Femur (tissue), 1 donor: ENCODE results near the gene ABCF2.

Source experiments
- DNase-seq: peaks from one replicate; pipeline ENCODE4 v3.0.0-alpha.2; 2017

Gene ABCF2

DNA sequence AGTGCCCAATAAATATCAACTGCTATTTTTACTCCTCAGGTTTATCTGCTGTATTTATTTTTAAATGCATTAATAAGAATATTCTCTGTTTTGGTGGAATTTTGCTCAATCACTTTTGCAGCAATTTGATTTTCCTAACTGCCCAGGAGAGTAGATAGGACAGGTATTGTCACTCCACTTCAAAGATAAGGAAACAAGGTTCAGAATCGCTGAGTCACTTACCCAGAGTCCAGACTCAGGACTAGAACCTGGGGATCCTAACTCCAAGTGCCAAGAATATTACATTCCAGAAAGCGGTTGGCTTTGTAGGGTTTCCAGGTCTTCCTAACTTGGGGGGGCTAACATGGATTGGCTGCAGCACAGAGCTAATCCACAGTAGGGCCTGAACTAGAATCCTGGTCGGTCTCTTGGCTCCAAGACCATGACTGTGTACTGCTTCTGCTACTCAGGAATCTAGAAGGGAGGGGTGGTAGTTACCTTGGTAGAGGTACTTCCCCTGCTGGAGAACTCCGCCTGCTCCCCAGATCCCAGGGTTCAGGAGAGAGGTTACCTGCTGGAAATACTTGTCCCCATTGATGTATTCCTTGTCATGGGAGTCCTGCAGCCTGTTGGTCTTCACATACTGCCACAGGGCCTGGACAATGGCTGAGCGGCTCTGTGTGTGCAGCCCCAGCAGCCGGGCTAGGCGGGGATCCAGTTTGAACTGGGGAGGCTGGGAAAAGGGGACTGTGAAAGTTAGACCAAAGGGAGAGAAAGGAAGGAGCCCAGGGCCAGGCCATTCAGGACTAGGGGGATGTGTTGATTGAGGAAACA lies 14.1 kb upstream of the ABCF2 start:
- no peak for DNase-seq

DNA sequence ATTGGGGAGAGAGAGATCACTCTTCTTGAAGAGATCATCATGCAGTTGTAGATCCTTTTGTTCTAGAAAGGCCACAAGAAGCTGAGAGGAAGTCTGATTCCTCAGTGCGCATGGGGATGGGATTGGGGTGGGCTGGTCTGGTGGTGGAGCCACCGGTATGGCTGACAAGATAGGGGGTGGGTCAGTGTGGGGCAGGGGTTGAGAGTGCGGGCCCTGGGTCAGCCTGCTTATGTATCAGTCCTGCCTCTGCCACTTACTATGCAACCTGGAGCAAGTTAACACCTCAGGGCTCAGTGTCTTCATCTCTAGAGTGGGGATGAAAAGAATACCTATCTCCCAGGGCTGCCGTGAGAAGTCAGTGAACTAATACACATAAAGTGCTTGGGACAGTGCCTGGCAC lies 13.5 kb upstream of the ABCF2 start:
- DNase-seq = no peak

DNA sequence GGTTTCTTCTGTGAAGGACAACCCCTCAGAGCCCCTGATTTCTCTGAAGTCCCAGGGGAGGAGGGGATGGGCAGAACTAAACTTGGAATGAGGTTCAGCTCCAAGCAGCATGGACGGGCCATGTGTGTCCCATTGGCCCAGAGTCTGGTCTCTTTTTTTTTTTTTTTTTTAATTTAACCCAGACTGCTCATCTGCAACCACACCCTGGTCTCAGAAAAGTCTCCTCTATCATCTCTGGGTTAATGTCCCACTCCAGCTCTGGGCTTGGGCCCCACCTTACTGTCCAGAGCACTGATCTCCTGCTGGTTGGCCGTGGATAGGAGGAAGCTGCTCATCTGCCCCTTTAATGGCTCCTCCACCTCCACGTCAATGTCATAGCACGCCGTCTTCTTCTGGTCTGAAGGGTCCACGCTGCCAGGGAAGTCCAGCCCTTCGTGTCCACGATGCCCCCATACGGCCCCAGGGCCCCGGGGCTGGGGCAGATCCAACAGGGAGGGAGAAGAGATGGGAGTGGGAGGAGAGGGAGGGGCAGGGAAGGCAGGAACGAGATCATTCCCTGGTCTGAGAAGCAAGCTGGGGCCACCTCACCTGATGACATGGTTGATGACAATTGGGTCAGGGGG lies 12.9 kb upstream of the ABCF2 start:
- no peak for DNase-seq

DNA sequence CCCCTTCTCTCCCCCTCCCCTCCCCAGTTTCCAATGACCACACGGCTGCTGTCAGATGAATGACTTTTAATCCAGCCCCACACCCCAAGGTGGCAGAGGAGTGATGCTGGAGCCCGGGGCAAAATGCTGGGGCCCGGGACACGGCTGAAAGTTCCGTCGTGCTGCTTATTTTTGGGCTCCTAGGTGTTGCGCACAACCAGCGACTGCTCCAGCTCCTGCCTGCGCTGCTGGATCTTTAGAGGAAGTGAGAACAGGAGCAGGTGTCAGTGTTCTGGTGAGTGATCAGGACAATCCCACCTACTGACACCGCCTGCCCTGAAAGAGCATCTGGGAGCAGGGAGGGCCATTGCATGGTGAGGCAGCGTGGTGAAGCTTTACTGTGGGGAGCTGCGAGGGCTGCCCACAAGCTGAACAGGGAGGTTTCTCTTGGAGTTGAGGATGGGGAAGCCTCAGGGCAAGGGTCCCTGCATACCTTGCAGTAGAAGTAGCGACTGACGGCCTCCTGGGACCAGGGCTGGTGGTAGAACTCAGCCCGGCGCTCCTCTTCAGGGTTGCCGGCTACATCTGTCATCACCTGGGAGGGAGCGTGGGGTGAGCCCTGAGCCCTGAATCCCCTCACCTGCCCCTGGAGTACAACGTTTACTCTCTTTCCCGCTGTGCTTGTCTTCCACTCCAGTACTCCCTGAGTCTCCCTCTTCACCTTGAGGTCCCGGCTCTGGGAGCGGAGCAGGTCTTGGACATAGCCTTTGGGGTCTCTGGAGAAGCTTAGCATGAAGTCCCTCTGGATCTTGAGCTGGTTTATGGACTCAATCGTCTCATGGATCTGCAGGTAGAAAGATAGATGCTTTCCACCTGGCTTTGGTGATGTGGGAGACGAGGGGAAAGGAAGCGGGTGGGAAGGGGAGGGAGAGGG lies 12.2 kb upstream of the ABCF2 start:
- DNase-seq = no peak

DNA sequence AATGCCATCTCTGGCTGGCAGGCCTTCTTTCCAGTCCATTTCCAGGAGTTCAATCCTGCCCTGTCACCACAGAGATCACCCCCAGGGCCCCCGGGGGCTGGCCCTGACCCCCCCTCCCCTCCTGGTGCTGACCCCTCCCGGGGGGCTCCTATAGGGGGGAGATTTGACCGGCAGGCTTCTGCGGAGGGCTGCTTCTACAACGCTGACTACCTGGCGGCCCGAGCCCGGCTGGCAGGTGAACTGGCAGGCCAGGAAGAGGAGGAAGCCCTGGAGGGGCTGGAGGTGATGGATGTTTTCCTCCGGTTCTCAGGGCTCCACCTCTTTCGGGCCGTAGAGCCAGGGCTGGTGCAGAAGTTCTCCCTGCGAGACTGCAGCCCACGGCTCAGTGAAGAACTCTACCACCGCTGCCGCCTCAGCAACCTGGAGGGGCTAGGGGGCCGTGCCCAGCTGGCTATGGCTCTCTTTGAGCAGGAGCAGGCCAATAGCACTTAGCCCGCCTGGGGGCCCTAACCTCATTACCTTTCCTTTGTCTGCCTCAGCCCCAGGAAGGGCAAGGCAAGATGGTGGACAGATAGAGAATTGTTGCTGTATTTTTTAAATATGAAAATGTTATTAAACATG lies 11.3 kb upstream of the ABCF2 start:
- no peak for DNase-seq

DNA sequence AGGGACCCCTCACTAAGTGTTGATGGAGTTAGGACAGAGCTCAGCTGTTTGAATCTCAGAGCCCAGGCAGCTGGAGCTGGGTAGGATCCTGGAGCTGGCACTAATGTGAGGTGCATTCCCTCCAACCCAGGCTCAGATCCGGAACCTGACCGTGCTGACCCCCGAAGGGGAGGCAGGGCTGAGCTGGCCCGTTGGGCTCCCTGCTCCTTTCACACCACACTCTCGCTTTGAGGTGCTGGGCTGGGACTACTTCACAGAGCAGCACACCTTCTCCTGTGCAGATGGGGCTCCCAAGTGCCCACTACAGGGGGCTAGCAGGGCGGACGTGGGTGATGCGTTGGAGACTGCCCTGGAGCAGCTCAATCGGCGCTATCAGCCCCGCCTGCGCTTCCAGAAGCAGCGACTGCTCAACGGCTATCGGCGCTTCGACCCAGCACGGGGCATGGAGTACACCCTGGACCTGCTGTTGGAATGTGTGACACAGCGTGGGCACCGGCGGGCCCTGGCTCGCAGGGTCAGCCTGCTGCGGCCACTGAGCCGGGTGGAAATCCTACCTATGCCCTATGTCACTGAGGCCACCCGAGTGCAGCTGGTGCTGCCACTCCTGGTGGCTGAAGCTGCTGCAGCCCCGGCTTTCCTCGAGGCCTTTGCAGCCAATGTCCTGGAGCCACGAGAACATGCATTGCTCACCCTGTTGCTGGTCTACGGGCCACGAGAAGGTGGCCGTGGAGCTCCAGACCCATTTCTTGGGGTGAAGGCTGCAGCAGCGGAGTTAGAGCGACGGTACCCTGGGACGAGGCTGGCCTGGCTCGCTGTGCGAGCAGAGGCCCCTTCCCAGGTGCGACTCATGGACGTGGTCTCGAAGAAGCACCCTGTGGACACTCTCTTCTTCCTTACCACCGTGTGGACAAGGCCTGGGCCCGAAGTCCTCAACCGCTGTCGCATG lies 10.5 kb upstream of the ABCF2 start:
- no peak for DNase-seq

DNA sequence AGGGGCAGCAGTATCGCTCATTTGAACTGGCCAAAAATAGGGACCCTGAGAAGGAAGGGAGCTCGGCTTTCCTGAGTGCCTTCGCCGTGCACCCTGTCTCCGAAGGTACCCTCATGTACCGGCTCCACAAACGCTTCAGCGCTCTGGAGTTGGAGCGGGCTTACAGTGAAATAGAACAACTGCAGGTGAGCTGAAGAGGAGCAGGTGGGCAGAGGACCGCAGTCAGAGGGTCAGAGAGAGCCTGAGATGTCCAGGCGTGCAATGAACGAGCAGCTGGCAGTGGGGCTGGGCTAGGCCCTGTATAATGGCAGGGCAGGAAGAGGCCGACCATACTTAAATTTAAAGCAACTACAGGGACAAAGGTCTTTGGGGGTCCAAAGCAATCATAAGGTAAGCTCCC lies 9.4 kb upstream of the ABCF2 start:
- DNase-seq = no peak

DNA sequence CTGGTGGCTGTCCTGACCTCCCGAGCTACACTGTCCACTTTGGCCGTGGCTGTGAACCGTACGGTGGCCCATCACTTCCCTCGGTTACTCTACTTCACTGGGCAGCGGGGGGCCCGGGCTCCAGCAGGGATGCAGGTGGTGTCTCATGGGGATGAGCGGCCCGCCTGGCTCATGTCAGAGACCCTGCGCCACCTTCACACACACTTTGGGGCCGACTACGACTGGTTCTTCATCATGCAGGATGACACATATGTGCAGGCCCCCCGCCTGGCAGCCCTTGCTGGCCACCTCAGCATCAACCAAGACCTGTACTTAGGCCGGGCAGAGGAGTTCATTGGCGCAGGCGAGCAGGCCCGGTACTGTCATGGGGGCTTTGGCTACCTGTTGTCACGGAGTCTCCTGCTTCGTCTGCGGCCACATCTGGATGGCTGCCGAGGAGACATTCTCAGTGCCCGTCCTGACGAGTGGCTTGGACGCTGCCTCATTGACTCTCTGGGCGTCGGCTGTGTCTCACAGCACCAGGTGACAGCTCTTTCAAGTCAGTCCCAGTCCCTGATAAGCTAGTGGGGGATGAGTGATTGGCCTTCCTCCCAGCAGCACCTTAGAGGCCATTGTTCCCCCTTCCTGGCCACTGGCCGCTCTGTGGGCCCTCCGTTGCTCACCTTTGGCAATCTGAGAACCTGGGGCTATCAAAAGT lies 8.2 kb upstream of the ABCF2 start:
- no peak for DNase-seq

DNA sequence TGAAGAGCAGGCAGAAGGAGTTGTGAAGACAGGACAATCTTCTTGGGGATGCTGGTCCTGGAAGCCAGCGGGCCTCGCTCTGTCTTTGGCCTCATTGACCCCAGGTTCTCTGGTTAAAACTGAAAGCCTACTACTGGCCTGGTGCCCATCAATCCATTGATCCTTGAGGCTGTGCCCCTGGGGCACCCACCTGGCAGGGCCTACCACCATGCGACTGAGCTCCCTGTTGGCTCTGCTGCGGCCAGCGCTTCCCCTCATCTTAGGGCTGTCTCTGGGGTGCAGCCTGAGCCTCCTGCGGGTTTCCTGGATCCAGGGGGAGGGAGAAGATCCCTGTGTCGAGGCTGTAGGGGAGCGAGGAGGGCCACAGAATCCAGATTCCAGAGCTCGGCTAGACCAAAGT lies 6.8 kb upstream of the ABCF2 start:
- no peak for DNase-seq

DNA sequence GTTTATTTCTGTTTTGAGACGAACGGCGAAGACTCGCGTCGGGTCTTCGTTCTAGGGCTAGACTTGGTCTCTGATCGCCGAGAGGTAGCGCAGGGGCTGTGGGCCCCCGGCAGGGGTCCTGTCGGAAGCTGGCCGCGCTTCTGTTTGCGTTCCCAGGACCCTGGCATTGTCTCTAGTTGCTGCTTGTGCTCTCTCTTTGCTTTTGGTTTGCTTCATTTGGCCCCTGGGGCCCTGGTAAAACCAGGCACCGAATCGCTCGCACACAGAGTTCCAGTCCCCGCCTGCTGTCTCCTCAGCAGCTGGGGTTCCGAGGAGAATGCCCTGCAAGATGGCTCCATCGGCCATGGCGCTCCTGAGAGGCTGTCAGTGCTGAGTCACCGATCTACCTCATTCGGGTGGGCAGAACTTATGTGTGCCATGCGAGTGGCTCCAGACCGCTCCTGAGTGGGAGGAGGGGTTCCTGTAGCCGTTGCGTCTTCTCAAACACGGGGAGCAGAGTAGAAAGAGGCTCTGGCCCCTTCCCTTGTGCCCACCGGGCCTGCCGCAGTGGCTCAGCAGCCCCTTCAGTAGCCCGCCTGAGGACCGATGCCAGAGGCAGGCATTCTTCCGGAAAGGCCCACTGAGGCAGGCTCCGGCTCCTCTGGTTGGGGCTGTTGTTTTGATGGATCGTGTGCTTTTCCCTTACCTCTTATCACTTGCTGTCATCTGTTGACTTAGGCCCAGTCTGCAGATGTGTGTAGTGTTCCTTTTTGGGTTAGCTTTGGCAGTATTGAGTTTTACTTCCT lies 6.1 kb upstream of the ABCF2 start:
- DNase-seq = peak; percentile 64

DNA sequence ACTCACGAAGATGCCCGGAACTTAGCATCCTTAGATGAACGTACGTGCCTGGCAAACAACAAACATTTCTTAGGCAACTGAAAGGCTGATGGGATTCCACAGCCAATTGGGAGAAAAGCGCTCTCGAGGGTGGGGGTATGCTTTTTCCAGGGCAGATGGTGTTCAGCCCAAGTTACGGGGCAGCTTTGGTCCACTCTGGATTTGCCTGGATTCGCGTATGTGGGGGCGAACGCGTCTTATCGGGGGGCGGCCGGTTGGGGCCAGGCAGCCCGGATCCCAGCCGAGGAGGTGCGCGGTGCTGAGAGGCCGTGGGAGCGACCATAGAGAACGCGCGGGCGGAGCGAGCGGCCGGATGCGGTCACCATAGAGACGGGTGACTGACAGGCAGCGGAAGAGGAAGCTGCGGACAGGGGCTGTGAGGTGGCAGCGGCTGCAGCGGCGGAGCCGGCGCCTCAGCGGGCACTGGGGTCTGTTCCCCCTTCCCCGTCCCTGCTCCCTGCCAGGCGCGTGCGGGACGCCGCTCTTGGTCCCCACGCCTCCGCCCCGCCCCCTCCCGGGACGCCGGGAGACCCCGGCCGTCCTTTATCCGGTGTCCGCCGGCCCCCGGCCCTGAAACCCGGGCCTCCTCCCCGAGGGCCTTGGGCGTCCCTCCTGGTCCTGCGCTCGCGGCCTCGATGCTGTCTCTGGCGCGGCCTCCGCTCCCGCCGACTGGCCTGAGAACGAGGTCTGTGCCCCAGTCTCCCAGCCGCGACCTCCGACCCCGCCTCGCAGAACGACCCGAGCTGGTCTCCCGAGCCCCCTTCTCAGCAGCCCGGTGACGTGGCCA lies 5.3 kb upstream of the ABCF2 start, which contains the start of gene CHPF2:
CHPF2 (plus strand) TSS at position 393 of the 826 bp plus-strand sequence. CDS start 1,529 bp downstream, outside the sequence.
- DNase-seq = peak; percentile 94

DNA sequence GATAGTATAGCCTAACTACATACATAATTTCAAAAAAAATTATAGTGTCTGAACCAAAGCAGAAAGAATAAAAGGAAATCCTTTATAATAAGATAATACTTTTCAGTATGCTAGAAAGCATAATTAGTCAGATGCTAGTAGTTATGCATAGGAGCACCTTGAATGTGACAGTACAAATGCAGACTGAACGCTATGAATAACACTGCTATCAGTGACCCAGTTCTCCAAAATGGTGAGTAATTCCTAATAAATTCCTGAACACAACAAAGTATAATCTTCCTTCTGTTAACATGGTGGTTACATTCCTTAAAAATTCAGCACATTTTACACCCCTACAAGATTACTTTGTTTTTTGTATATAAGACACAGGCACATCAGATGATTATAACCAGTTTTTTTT lies 4.1 kb upstream of the ABCF2 start:
- no peak for DNase-seq

DNA sequence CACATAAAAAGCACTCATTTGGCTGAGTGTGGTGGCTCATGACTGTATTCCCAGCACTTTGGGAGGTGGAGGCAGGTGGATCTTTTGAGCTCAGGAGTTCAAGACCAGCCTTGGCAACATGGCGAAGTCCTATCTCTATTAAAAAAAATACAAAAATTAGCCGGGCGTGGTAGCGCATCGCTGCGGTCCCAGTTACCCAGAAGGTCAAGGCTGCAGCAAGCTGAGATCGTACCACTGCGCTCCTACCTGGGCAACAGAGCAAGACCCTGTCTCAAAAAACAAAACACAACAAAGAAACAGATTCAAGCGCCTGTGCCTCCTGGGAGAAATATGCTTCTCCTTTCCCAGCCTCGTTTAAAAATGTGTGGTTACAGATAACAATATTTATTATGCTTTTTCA lies 2.2 kb upstream of the ABCF2 start:
- no peak for DNase-seq

DNA sequence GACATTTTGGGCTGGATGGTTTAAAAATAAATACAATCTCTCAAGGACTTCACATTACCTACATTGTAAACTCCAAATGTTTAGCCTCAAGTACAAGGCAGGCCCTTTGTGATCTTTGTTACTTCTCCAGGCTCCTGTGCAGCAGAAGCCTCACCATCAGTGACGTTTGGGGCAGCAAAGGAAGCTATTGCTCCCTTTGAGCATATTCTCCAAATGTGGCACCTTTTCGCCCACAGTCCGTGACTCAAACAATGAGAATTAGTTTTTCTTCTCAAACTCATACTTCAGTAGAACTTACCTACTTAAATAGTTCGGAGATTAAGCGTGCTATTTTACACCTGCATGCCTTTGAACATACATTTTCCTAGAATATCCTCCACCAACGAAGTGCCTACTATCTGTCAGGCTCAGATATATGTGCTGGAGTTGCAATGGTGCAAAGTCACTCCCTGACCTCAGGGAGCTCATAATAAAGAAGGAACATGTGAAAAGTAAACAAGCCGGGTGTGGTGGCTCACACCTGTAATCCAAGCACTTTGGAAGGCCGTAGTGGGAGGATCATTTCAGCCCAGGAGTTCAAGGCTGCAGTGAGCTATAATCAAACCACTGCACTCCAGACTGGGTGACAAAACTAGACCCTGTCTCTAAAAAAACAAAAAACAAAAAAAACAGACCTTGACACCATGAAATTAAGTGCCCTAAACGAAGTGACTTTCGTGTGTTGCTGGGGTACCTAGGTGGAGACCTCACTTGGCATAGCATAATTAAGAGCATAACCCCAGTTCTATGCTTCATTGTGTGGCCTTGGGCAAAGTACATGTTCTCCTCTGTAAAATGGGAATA lies 1.2 kb upstream of the ABCF2 start:
- no peak for DNase-seq

DNA sequence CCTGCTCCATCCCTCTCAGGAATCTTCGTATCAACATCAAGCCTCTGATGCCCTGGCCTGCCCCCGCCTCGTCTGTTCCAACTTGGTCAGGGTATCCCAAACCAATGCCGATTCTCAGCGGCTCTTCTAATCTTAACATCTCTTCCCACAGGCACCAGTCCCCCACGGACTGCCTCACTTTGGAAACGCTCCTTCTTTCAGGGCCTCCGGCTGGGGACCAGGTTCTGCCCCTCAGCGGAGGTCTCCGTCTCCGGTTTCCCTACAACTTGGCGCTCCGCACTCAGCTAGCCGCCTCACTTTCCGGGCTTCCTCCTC lies 488 bp downstream of the ABCF2 start:
- no peak for DNase-seq

DNA sequence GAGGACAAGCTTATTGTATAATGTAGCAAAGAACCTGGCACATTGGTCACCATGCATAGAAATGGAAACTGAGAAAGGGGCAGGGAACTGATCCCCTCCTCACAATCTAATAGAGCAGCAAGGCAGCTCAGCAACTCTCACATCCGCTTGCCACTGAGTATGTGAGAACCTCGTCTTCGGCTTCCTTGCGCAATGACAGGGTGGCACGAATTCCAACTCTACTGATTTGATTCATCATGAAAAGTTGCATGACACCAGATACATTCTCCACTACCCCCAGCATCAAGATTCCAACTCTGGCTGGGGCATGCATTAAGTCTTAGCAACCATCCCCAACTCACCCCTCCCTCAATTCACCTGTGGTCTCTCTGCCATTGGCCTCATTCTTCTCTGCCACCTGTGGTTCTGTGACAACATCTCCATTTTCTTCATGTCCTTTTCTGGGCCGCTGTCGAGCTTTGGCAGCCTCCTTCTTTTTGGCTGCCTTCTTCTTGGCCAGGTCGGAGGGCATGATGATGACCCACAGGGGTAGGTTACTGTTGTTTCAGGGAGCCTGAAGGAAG lies 976 bp downstream of the ABCF2 start:
- DNase-seq = no peak

DNA sequence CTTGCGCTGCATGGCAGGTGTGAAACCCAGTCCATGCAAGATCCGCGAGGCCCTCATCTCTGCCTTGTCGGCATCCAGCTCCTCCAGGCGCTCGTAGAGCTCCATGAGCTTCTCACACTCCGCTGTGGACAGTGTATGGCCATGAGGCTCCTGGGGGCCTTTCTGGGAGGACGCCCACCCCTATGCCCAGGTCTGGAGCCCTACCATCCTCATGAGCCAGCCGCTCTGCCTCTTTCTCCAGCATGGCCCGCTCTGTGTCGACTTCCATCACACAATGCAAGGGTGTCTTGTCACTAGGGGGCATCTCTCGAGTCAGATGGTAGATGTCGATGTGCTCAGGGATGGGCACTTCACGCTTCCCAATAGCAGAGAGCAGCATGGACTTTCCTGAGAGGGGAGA lies 3.3 kb downstream of the ABCF2 start:
- no peak for DNase-seq

DNA sequence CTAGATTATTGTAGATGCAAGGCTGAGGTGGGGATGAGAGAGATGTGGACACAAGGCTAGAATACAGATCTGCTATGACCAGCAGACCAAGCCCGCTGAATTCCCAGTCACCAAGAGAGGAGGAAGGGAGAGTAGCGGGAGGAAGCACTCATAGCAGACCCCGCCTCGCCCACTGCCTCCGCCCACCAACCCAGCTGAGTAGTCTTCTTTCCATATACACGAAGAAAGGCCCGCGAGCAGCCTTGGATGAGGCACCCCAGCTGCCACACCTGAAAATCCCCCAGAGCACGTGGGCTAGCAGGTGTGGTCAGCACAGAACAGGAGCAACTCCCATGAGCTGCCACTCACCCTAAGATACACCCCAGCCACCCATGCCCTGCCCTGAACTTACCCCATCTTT lies 8.8 kb downstream of the ABCF2 start:
- DNase-seq = no peak
